HG02938 (cell line): ENCODE results near the gene IL22RA2.
"Not testable (repeated sequence)": the region's sequence is repeated elsewhere in the genome, so short reads cannot be mapped to it uniquely, and the experiment has no call there.

Experiments used
- ATAC-seq: cut with Tn5 transposase; IDR thresholded peaks from one replicate; pipeline ENCODE4 v1.9.1; 2021; ENCODE audit warnings: mild to moderate bottlenecking, moderate library complexity; ENCODE audit not compliant: unreplicated experiment

IL22RA2 gene

GRCh38 chr6:137173501-137173900 lies at the start of gene IL22RA2:
TSS of gene IL22RA2 (minus strand) at chr6:137173644. CDS start at chr6:137161749, 11,895 bp downstream.
- ATAC-seq, result no peak

GRCh38 chr6:137222381-137222780 lies 48.9 kb upstream of the IL22RA2 start:
- no peak for ATAC-seq

GRCh38 chr6:137219664-137220252 lies 46.3 kb upstream of the IL22RA2 start:
- no peak for ATAC-seq

GRCh38 chr6:137218917-137219663 lies 45.6 kb upstream of the IL22RA2 start, which contains the start of gene IFNGR1:
TSS of gene IFNGR1 (minus strand) at chr6:137219385. CDS start at chr6:137219327, 58 bp downstream.
- ATAC-seq, result peak; percentile 79

- ATAC-seq, result peak; percentile 43
Observed at GRCh38 chr6:137218473-137218916, 45.1 kb upstream of the IL22RA2 start.

- ATAC-seq, result no peak
Observed at GRCh38 chr6:137217801-137218472, 44.5 kb upstream of the IL22RA2 start.

GRCh38 chr6:137216875-137217553 lies 43.6 kb upstream of the IL22RA2 start:
- no peak for ATAC-seq

- no peak for ATAC-seq
Observed at GRCh38 chr6:137216106-137216505, 42.7 kb upstream of the IL22RA2 start.

GRCh38 chr6:137215630-137216029 lies 42.2 kb upstream of the IL22RA2 start:
- ATAC-seq, result not testable (repeated sequence)

- no peak for ATAC-seq
Observed at GRCh38 chr6:137214931-137215330, 41.5 kb upstream of the IL22RA2 start.

GRCh38 chr6:137213813-137214212 lies 40.4 kb upstream of the IL22RA2 start:
- ATAC-seq, result no peak

GRCh38 chr6:137213331-137213740 lies 39.9 kb upstream of the IL22RA2 start:
- ATAC-seq, result no peak

- no peak for ATAC-seq
Observed at GRCh38 chr6:137211910-137212309, 38.5 kb upstream of the IL22RA2 start.

GRCh38 chr6:137210903-137211302 lies 37.5 kb upstream of the IL22RA2 start:
- ATAC-seq, result no peak

- no peak for ATAC-seq
Observed at GRCh38 chr6:137208279-137208678, 34.8 kb upstream of the IL22RA2 start.

- ATAC-seq, result not testable (repeated sequence)
Observed at GRCh38 chr6:137207457-137207856, 34.0 kb upstream of the IL22RA2 start.

- ATAC-seq, result no peak
Observed at GRCh38 chr6:137206577-137206976, 33.1 kb upstream of the IL22RA2 start.

GRCh38 chr6:137203256-137203655 lies 29.8 kb upstream of the IL22RA2 start:
- ATAC-seq, result no peak

- ATAC-seq, result peak; percentile 49
Observed at GRCh38 chr6:137202078-137202477, 28.6 kb upstream of the IL22RA2 start.

GRCh38 chr6:137201006-137201405 lies 27.6 kb upstream of the IL22RA2 start:
- ATAC-seq, result no peak

GRCh38 chr6:137200288-137200687 lies 26.8 kb upstream of the IL22RA2 start:
- no peak for ATAC-seq
